ENCODE data around the gene PADI3. TPM values are rescaled to one million over a fixed set of nuclear protein-coding genes. Genes with fewer than 3 reads are reported as not detected.
A peak's percentile ranks its signal among the peaks of the same experiment; 100 is the strongest.

The PADI3 gene
- total and polyA plus RNA-seq, 2 experiments from 2014 or later, result 0.37 to 0.80 TPM

- Histone ChIP-seq H3K79me2 (replicated peaks; ENCODE audit: insufficient read depth) (no peaks in the 10 kb centered on the region), H3F3A (replicated peaks; ENCODE audit: low read depth) (no peaks in the 10 kb centered on the region), H3K4me1 (ENCODE audit: insufficient read depth) (peaks cover 9% of the 10 kb centered on the region; the same call in 1 of the 2 replicates), H4K20me1 (replicated peaks; ENCODE audit: insufficient read depth) (no peaks in the 10 kb centered on the region), H3K9me2 (ENCODE audit: insufficient read depth) (no peaks in the 10 kb centered on the region), H2AFZ (peak overlapping the region; percentile 67; the same call in 1 of the 2 replicates), H3K4me3 (no peak overlapping the region), H3K36me3 (ENCODE audit: insufficient read depth) (no peaks in the 10 kb centered on the region), H3K4me2 (no peak overlapping the region), H3K27me3 (ENCODE audit: insufficient read depth) (no peaks in the 10 kb centered on the region), H3K27ac (ENCODE audit: low read depth) (no peak overlapping the region)
- Mint-ChIP-seq H3K9me3 (no peaks in the 10 kb centered on the region), H3K27me3 (ENCODE audit: insufficient read depth, low read depth, poor library complexity) (peaks cover 13% of the 10 kb centered on the region), H3K4me1 (peaks cover 42% of the 10 kb centered on the region), H3K36me3 (ENCODE audit: low read depth) (no peaks in the 10 kb centered on the region; the same call in 2 of the 3 replicates), H3K27ac (no peak overlapping the region; the same call in 1 of the 2 replicates), H3K4me3 (no peak overlapping the region)
- TF ChIP-seq NANOG (IDR thresholded peaks at IDR 0.05; ENCODE audit: borderline replicate concordance), result no peak
- TF ChIP-seq STAT1 (IDR thresholded peaks at IDR 0.05; ENCODE audit: unreplicated experiment), result no peak
- no peak for TF ChIP-seq ZNF331 (CRISPR knock-in tag; IDR thresholded peaks at IDR 0.05; ENCODE audit: low read depth)
- TF ChIP-seq ETS1 (IDR thresholded peaks at IDR 0.05), result no peak
- TF ChIP-seq EZH2phosphoT487 (IDR thresholded peaks at IDR 0.05; ENCODE audit: unreplicated experiment), result no peak
- TF ChIP-seq, protein P1, sequence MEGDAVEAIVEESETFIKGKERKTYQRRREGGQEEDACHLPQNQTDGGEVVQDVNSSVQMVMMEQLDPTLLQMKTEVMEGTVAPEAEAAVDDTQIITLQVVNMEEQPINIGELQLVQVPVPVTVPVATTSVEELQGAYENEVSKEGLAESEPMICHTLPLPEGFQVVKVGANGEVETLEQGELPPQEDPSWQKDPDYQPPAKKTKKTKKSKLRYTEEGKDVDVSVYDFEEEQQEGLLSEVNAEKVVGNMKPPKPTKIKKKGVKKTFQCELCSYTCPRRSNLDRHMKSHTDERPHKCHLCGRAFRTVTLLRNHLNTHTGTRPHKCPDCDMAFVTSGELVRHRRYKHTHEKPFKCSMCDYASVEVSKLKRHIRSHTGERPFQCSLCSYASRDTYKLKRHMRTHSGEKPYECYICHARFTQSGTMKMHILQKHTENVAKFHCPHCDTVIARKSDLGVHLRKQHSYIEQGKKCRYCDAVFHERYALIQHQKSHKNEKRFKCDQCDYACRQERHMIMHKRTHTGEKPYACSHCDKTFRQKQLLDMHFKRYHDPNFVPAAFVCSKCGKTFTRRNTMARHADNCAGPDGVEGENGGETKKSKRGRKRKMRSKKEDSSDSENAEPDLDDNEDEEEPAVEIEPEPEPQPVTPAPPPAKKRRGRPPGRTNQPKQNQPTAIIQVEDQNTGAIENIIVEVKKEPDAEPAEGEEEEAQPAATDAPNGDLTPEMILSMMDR (conservative IDR thresholded peaks at IDR 0.05; ENCODE audit: low read depth in 2 of 2), result no peak
- no peak for TF ChIP-seq ZNF114 (CRISPR knock-in tag; IDR thresholded peaks at IDR 0.05)
- no peak for TF ChIP-seq JUNB (IDR thresholded peaks at IDR 0.05; ENCODE audit: unreplicated experiment)
- TF ChIP-seq POLR2AphosphoS5 (IDR thresholded peaks at IDR 0.05; ENCODE audit: low read depth), result no peak
- TF ChIP-seq EZH2 (IDR thresholded peaks at IDR 0.05; ENCODE audit: low read depth, unreplicated experiment), result no peak
- TF ChIP-seq, protein P2, sequence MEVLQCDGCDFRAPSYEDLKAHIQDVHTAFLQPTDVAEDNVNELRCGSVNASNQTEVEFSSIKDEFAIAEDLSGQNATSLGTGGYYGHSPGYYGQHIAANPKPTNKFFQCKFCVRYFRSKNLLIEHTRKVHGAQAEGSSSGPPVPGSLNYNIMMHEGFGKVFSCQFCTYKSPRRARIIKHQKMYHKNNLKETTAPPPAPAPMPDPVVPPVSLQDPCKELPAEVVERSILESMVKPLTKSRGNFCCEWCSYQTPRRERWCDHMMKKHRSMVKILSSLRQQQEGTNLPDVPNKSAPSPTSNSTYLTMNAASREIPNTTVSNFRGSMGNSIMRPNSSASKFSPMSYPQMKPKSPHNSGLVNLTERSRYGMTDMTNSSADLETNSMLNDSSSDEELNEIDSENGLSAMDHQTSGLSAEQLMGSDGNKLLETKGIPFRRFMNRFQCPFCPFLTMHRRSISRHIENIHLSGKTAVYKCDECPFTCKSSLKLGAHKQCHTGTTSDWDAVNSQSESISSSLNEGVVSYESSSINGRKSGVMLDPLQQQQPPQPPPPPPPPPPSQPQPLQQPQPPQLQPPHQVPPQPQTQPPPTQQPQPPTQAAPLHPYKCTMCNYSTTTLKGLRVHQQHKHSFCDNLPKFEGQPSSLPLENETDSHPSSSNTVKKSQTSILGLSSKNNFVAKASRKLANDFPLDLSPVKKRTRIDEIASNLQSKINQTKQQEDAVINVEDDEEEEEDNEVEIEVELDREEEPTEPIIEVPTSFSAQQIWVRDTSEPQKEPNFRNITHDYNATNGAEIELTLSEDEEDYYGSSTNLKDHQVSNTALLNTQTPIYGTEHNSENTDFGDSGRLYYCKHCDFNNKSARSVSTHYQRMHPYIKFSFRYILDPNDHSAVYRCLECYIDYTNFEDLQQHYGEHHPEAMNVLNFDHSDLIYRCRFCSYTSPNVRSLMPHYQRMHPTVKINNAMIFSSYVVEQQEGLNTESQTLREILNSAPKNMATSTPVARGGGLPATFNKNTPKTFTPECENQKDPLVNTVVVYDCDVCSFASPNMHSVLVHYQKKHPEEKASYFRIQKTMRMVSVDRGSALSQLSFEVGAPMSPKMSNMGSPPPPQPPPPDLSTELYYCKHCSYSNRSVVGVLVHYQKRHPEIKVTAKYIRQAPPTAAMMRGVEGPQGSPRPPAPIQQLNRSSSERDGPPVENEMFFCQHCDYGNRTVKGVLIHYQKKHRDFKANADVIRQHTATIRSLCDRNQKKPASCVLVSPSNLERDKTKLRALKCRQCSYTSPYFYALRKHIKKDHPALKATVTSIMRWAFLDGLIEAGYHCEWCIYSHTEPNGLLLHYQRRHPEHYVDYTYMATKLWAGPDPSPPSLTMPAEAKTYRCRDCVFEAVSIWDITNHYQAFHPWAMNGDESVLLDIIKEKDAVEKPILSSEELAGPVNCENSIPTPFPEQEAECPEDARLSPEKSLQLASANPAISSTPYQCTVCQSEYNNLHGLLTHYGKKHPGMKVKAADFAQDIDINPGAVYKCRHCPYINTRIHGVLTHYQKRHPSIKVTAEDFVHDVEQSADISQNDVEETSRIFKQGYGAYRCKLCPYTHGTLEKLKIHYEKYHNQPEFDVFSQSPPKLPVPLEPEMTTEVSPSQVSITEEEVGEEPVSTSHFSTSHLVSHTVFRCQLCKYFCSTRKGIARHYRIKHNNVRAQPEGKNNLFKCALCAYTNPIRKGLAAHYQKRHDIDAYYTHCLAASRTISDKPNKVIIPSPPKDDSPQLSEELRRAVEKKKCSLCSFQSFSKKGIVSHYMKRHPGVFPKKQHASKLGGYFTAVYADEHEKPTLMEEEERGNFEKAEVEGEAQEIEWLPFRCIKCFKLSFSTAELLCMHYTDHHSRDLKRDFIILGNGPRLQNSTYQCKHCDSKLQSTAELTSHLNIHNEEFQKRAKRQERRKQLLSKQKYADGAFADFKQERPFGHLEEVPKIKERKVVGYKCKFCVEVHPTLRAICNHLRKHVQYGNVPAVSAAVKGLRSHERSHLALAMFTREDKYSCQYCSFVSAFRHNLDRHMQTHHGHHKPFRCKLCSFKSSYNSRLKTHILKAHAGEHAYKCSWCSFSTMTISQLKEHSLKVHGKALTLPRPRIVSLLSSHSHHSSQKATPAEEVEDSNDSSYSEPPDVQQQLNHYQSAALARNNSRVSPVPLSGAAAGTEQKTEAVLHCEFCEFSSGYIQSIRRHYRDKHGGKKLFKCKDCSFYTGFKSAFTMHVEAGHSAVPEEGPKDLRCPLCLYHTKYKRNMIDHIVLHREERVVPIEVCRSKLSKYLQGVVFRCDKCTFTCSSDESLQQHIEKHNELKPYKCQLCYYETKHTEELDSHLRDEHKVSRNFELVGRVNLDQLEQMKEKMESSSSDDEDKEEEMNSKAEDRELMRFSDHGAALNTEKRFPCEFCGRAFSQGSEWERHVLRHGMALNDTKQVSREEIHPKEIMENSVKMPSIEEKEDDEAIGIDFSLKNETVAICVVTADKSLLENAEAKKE (CRISPR knock-in tag; IDR thresholded peaks at IDR 0.05), result no peak
- no peak for TF ChIP-seq CREB1 (CRISPR knock-in tag; IDR thresholded peaks at IDR 0.05; ENCODE audit: low read depth)
- TF ChIP-seq REST (IDR thresholded peaks at IDR 0.05; ENCODE audit: unreplicated experiment), result no peak
- DNase-seq (ENCODE audit: low spot score), result no peak
- ATAC-seq, result no peak
These were observed 61.3 kb downstream of the PADI3 start for GRCh38 chr1:17310068-17310640.

Data from GM23338 (cell line).